ENCODE results near the gene DGKK. TPM values are rescaled to one million over a fixed set of nuclear protein-coding genes. Genes with fewer than 3 reads are reported as not detected.

DGKK gene
- total RNA-seq, 1 experiment from 2014 or later, result 1.6 TPM

DNA sequence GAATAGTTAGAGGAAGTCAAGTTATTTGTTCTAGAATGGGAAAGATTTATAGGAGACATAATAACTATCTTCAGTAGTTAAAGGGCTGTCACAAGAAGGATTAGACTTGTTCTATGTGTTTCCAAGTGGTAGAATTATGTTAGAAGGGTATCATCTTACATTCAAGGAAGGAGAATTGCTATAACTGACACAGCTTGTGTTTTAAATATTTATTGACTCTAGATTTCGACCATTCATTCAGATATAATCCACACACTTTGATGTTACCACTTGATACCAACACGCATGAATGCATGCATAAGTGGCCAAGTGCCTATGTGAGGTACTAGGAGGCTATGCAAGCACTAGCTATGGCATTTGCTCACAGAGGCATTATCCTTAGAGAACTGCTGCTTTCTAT, 143.4 kb downstream of the DGKK start:
- no peak overlapping the region for H3K23ac ChIP-seq (ENCODE audit: insufficient read length, low read depth, low read length)
- H3K4me1 ChIP-seq (ENCODE audit: insufficient read depth, low read length), result no peaks in the 10 kb centered on the region
- Mint-ChIP-seq H3K4me3 (no peak overlapping the region), H3K9me3 (peaks cover 51 to 56% of the 10 kb centered on the region in 2 experiments), H3K27ac (no peak overlapping the region), H3K27me3 (ENCODE audit: low read depth) (no peaks in the 10 kb centered on the region), H3K36me3 (ENCODE audit: insufficient read depth in 1 of 3, low read depth in 3 of 3) (no peaks in the 10 kb centered on the region; a peak in 2 of 7 replicates), H3K4me1 (no peaks in the 10 kb centered on the region)
- no peak overlapping the region for H2BK5ac ChIP-seq (ENCODE audit: insufficient read length, low read length)
- H3T11ph ChIP-seq (ENCODE audit: low read length), result no peak overlapping the region
- no peaks in the 10 kb centered on the region for H3K9me3 ChIP-seq (ENCODE audit: control insufficient read depth, low read depth, low read length)
- H4K8ac ChIP-seq (replicated peaks; ENCODE audit: insufficient read length, low read depth, low read length), result no peak overlapping the region
- no peak overlapping the region for H3K14ac ChIP-seq (ENCODE audit: insufficient read depth, low read length)
- H3K18ac ChIP-seq (ENCODE audit: insufficient read length, low read depth, low read length), result no peak overlapping the region
- no peak overlapping the region for H3K56ac ChIP-seq (ENCODE audit: insufficient read length, low read depth, low read length)
- H2BK120ac ChIP-seq (ENCODE audit: low read depth, low read length, poor library complexity, severe bottlenecking), result no peak overlapping the region
- H3K79me1 ChIP-seq (ENCODE audit: insufficient read depth, low read depth, low read length, poor library complexity, severe bottlenecking), result no peaks in the 10 kb centered on the region
- no peaks in the 10 kb centered on the region for H3K79me2 ChIP-seq (ENCODE audit: insufficient read depth, low read length)
- no peaks in the 10 kb centered on the region for H4K20me1 ChIP-seq (ENCODE audit: control insufficient read depth, insufficient read depth, insufficient read length)
- TF ChIP-seq, protein P1, sequence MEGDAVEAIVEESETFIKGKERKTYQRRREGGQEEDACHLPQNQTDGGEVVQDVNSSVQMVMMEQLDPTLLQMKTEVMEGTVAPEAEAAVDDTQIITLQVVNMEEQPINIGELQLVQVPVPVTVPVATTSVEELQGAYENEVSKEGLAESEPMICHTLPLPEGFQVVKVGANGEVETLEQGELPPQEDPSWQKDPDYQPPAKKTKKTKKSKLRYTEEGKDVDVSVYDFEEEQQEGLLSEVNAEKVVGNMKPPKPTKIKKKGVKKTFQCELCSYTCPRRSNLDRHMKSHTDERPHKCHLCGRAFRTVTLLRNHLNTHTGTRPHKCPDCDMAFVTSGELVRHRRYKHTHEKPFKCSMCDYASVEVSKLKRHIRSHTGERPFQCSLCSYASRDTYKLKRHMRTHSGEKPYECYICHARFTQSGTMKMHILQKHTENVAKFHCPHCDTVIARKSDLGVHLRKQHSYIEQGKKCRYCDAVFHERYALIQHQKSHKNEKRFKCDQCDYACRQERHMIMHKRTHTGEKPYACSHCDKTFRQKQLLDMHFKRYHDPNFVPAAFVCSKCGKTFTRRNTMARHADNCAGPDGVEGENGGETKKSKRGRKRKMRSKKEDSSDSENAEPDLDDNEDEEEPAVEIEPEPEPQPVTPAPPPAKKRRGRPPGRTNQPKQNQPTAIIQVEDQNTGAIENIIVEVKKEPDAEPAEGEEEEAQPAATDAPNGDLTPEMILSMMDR (conservative IDR thresholded peaks at IDR 0.05), result no peak
- no peak for DNase-seq
- H2BK12ac ChIP-seq (ENCODE audit: insufficient read length, low read depth, low read length), result no peak overlapping the region
- H3K23me2 ChIP-seq (ENCODE audit: insufficient read length, low read depth, low read length, poor library complexity, severe bottlenecking), result no peaks in the 10 kb centered on the region
- no peak overlapping the region for H4K5ac ChIP-seq (ENCODE audit: insufficient read length, low read depth, low read length)
- H3K4me2 ChIP-seq (ENCODE audit: insufficient read depth, insufficient read length, low read length), result no peak overlapping the region
- no peak overlapping the region for H2BK15ac ChIP-seq (ENCODE audit: low read depth, low read length)
- no peaks in the 10 kb centered on the region for H3K27me3 ChIP-seq (ENCODE audit: insufficient read depth, low read length)
- H3K4ac ChIP-seq (ENCODE audit: low read depth, low read length), result no peak overlapping the region
- H2BK20ac ChIP-seq (ENCODE audit: low read depth, low read length, poor library complexity, severe bottlenecking), result no peak overlapping the region
- no peak overlapping the region for H3K27ac ChIP-seq (ENCODE audit: insufficient read length, low read depth, low read length)
- no CpG with 5 or more reads among the region's 2 CpGs for WGBS (ENCODE audit: extremely low coverage, insufficient read length, low lambda C conversion rate)
- H3K9ac ChIP-seq (ENCODE audit: extremely low read depth, insufficient read length, low read length), result no peak overlapping the region
- no peak overlapping the region for H2AK5ac ChIP-seq (ENCODE audit: insufficient read length, low read length)
- no peak overlapping the region for H2AFZ ChIP-seq (ENCODE audit: low read length)
- H4K91ac ChIP-seq (ENCODE audit: insufficient read length, low read depth, low read length), result no peak overlapping the region
